ENCODE results near the gene GPR132.

The GPR132 gene

GRCh38 chr14:105059035-105059924 is 6.0 kb downstream of the GPR132 start:
- DNase-seq (ENCODE audit: extremely low read depth, insufficient read length): no peak
- H3K36me3 ChIP-seq (ENCODE audit: control insufficient read depth, insufficient read depth, low read length): peaks cover 40% of the 10 kb centered on the region
- no peaks in the 10 kb centered on the region for H3K27me3 ChIP-seq (replicated peaks; ENCODE audit: control insufficient read depth, insufficient read depth, low read length)
- H3K4me3 ChIP-seq (replicated peaks; ENCODE audit: low read depth, low read length): no peak overlapping the region
- TF ChIP-seq, protein P1, sequence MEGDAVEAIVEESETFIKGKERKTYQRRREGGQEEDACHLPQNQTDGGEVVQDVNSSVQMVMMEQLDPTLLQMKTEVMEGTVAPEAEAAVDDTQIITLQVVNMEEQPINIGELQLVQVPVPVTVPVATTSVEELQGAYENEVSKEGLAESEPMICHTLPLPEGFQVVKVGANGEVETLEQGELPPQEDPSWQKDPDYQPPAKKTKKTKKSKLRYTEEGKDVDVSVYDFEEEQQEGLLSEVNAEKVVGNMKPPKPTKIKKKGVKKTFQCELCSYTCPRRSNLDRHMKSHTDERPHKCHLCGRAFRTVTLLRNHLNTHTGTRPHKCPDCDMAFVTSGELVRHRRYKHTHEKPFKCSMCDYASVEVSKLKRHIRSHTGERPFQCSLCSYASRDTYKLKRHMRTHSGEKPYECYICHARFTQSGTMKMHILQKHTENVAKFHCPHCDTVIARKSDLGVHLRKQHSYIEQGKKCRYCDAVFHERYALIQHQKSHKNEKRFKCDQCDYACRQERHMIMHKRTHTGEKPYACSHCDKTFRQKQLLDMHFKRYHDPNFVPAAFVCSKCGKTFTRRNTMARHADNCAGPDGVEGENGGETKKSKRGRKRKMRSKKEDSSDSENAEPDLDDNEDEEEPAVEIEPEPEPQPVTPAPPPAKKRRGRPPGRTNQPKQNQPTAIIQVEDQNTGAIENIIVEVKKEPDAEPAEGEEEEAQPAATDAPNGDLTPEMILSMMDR (IDR thresholded peaks at IDR 0.05; ENCODE audit: insufficient read depth, low read length, poor library complexity, severe bottlenecking): peak; percentile 20

- H3K4me3 ChIP-seq (replicated peaks; ENCODE audit: low read depth, low read length): no peak overlapping the region
- peaks cover 47% of the 10 kb centered on the region for H3K36me3 ChIP-seq (ENCODE audit: control insufficient read depth, insufficient read depth, low read length)
- H3K27me3 ChIP-seq (replicated peaks; ENCODE audit: control insufficient read depth, insufficient read depth, low read length): no peaks in the 10 kb centered on the region
- TF ChIP-seq, protein P1 (IDR thresholded peaks at IDR 0.05; ENCODE audit: insufficient read depth, low read length, poor library complexity, severe bottlenecking): no peak
- no peak for DNase-seq (ENCODE audit: extremely low read depth, insufficient read length)
Observed at GRCh38 chr14:105058521-105059034, 6.7 kb downstream of the GPR132 start.

DNA sequence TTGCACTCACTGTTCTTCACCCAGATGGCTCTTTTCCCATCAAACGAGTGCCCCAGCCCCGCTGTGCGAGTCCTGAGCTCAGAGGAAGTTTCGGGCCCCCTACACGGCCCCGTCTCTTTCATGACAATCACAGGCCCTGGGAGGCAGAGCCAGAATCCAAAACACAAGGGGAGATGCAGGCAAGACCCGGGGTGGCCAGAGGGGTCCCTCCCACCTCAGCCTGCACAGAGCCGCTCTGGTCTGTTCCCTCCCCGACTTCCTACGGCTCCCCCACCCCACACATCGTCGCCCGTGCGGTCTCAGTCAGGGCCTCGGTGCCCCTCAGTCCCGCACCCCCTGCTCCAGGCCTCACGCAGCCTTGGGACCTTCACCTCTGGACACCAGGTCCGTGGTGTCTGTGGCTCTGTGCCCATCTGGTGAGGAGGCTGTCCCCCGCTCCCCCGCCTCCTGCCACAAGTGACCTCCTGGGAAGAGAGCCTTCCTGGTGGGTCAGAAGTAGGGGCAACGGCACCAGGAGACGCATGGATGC is 8.9 kb downstream of the GPR132 start:
- TF ChIP-seq, protein P1 (IDR thresholded peaks at IDR 0.05; ENCODE audit: insufficient read depth, low read length, poor library complexity, severe bottlenecking): no peak
- no peaks in the 10 kb centered on the region for H3K27me3 ChIP-seq (replicated peaks; ENCODE audit: control insufficient read depth, insufficient read depth, low read length)
- H3K36me3 ChIP-seq (ENCODE audit: control insufficient read depth, insufficient read depth, low read length): peaks cover 53% of the 10 kb centered on the region
- DNase-seq (ENCODE audit: extremely low read depth, insufficient read length): no peak
- H3K4me3 ChIP-seq (replicated peaks; ENCODE audit: low read depth, low read length): no peak overlapping the region

- peak; percentile 21 for DNase-seq (ENCODE audit: extremely low read depth, insufficient read length)
Observed at GRCh38 chr14:105055736-105056302, 9.4 kb downstream of the GPR132 start.

GRCh38 chr14:105055334-105055733 is 9.9 kb downstream of the GPR132 start:
- H3K36me3 ChIP-seq (ENCODE audit: control insufficient read depth, insufficient read depth, low read length): peaks cover 62% of the 10 kb centered on the region
- no peak for DNase-seq (ENCODE audit: extremely low read depth, insufficient read length)
- no peaks in the 10 kb centered on the region for H3K27me3 ChIP-seq (replicated peaks; ENCODE audit: control insufficient read depth, insufficient read depth, low read length)
- no peak overlapping the region for H3K4me3 ChIP-seq (replicated peaks; ENCODE audit: low read depth, low read length)
- TF ChIP-seq, protein P1 (IDR thresholded peaks at IDR 0.05; ENCODE audit: insufficient read depth, low read length, poor library complexity, severe bottlenecking): no peak

More at GRCh38 chr14:105055736-105056302, 9.4 kb downstream of the GPR132 start:
- H3K4me3 ChIP-seq (replicated peaks; ENCODE audit: low read depth, low read length): no peak overlapping the region
- TF ChIP-seq, protein P1 (IDR thresholded peaks at IDR 0.05; ENCODE audit: insufficient read depth, low read length, poor library complexity, severe bottlenecking): no peak
- H3K36me3 ChIP-seq (ENCODE audit: control insufficient read depth, insufficient read depth, low read length): peaks cover 58% of the 10 kb centered on the region
- no peaks in the 10 kb centered on the region for H3K27me3 ChIP-seq (replicated peaks; ENCODE audit: control insufficient read depth, insufficient read depth, low read length)
